GM12878 (cell line): ENCODE data around the gene SLC18A3. TPM values are rescaled to one million over a fixed set of nuclear protein-coding genes. Genes with fewer than 3 reads are reported as not detected.

Source experiments
- ATAC-seq: fragments of 200-7000 bp; cut with Tn5 transposase; 3 replicates; pipeline ENCODE4 v1.9.1; 2020; ENCODE audit warnings: mild to moderate bottlenecking, moderate library complexity
- BruUV-seq: library from RNA; stranded (reverse); fragments of 400-500 nt; replicated peaks from 2 replicates; lab custom pipeline; 2021; lab: Mats Ljungman, UMichigan
- CTCF ChIA-PET: fragments of 300-600 bp; sonication (Branson Sonifier 250); formaldehyde crosslinking; extraction: SDS; loops from one replicate; lab custom pipeline; 2021; ENCODE audit warnings: inconsistent platforms; lab: Yijun Ruan, JAX
- POLR2A ChIA-PET: fragments of 350-600 bp; formaldehyde crosslinking; extraction: SDS; loops from one replicate; lab custom pipeline; 2021; ENCODE audit warnings: inconsistent platforms; lab: Charles Lee
- RAD21 ChIA-PET: fragments of 300-600 bp; sonication (Branson Sonifier 250); formaldehyde crosslinking; loops from one replicate; lab custom pipeline; 2023; ENCODE audit warnings: antibody characterized with exemption; ENCODE audit not compliant: unreplicated experiment; lab: Charles Lee
- SMC1A ChIA-PET: fragments of 300-600 bp; sonication (Branson Sonifier 250); formaldehyde crosslinking; loops from one replicate; lab custom pipeline; 2023; ENCODE audit not compliant: unreplicated experiment, uncharacterized antibody; lab: Charles Lee
- DNase-seq: peaks from one replicate; pipeline ENCODE4 v3.0.0-alpha.2; 2011; ENCODE audit warnings: low read depth, low spot score
- FAIRE-seq: peaks from 3 replicates; lab custom pipeline; 2011; peaks lifted over from hg19 to GRCh38; lab: Jason Lieb, UNC
- H2AFZ ChIP-seq: 2 replicates; pipeline ENCODE4 v1.6.0; 2011; ENCODE audit warnings: low read depth, low read length, control low read depth; ENCODE audit not compliant: control insufficient read depth
- H3K27ac ChIP-seq: 2 replicates; pipeline ENCODE4 v1.5.1; 2011; ENCODE audit warnings: control low read depth; ENCODE audit not compliant: control insufficient read depth, insufficient read depth
- H3K27me3 ChIP-seq, 2 experiments: replicated peaks in 1 of 2; 2 replicates each; pipeline versions ENCODE4 v1.6.0 to v1.6.1; 2011; ENCODE audit warnings: low read length in 1 of 2; ENCODE audit not compliant: control insufficient read depth in 2 of 2, insufficient read depth in 2 of 2
- H3K36me3 ChIP-seq, 2 experiments: 2 replicates each; pipeline ENCODE4 v1.5.1; 2011; ENCODE audit warnings: low read length in 1 of 2; ENCODE audit not compliant: control insufficient read depth in 2 of 2, insufficient read depth in 2 of 2
- H3K4me1 ChIP-seq: 2 replicates; pipeline ENCODE4 v1.6.1; 2011; ENCODE audit warnings: mild to moderate bottlenecking, low read length, moderate library complexity, mixed read lengths; ENCODE audit not compliant: control insufficient read depth, insufficient read depth
- H3K4me2 ChIP-seq: 2 replicates; pipeline ENCODE4 v1.6.0; 2011; ENCODE audit warnings: control low read depth; ENCODE audit not compliant: control insufficient read depth, insufficient read depth
- H3K4me3 ChIP-seq: fragments of 200-600 bp; sonication (generic); 2 replicates; pipeline ENCODE4 v1.5.1; 2016
- H3K79me2 ChIP-seq: 2 replicates; pipeline ENCODE4 v1.6.0; 2011; ENCODE audit warnings: low read length; ENCODE audit not compliant: control insufficient read depth, insufficient read depth
- H3K9ac ChIP-seq: 2 replicates; pipeline ENCODE4 v1.8.0; 2011; ENCODE audit warnings: low read length, control low read depth, mixed read lengths; ENCODE audit not compliant: control insufficient read depth, insufficient read depth
- H3K9me3 ChIP-seq: replicated peaks from 3 replicates; pipeline ENCODE4 v1.5.1; 2011; ENCODE audit warnings: mild to moderate bottlenecking, low read length; ENCODE audit not compliant: control insufficient read depth, insufficient read depth
- H4K20me1 ChIP-seq: 2 replicates; pipeline ENCODE4 v1.6.0; 2011; ENCODE audit not compliant: control insufficient read depth, insufficient read depth
- ATF7 ChIP-seq: fragments of 450-650 bp; IDR thresholded peaks from 2 replicates; pipeline ENCODE4 v1.6.1; 2016; ENCODE audit warnings: low read depth, mild to moderate bottlenecking
- BHLHE40 ChIP-seq, 2 experiments: fragments of 450-650 bp in 1 of 2; IDR thresholded peaks; 2 replicates each; pipeline ENCODE4 v1.6.1; 2011 to 2017; ENCODE audit warnings: low read depth in 2 of 2, borderline replicate concordance in 1 of 2, improper control_type of control experiment in 1 of 2, low read length in 1 of 2, mild to moderate bottlenecking in 1 of 2
- CUX1 ChIP-seq: IDR thresholded peaks from 2 replicates; pipeline ENCODE4 v1.6.1; 2012; ENCODE audit warnings: improper control_type of control experiment, low read depth, low read length; ENCODE audit not compliant: insufficient replicate concordance
- IKZF1 ChIP-seq: fragments of 450-650 bp; conservative IDR thresholded peaks from 2 replicates; pipeline ENCODE4 v1.6.1; 2017; ENCODE audit warnings: antibody characterized with exemption, mild to moderate bottlenecking
- NRF1 ChIP-seq: conservative IDR thresholded peaks from 2 replicates; pipeline ENCODE4 v1.6.1; 2011; ENCODE audit warnings: mild to moderate bottlenecking, low read depth, low read length, improper control_type of control experiment
- PAX8 ChIP-seq: fragments of 450-650 bp; IDR thresholded peaks from 2 replicates; pipeline ENCODE4 v1.6.1; 2017; ENCODE audit warnings: mild to moderate bottlenecking, moderate library complexity
- SMC3 ChIP-seq: IDR thresholded peaks from 2 replicates; pipeline ENCODE4 v1.6.1; 2011; ENCODE audit warnings: low read length, improper control_type of control experiment, borderline replicate concordance
- SREBF2 ChIP-seq: IDR thresholded peaks from 2 replicates; pipeline ENCODE4 v1.6.1; 2012; ENCODE audit warnings: mild to moderate bottlenecking, low read length
- TBL1XR1 ChIP-seq: IDR thresholded peaks from 2 replicates; pipeline ENCODE4 v1.6.1; 2012; ENCODE audit warnings: low read depth, low read length, improper control_type of control experiment
- ZBTB11 ChIP-seq: fragments of 450-650 bp; formaldehyde crosslinking; IDR thresholded peaks from 2 replicates; pipeline ENCODE4 v1.5.0; 2022; ENCODE audit warnings: mild to moderate bottlenecking, missing genetic modification characterization
- ZNF622 ChIP-seq: fragments of 450-650 bp; IDR thresholded peaks from 2 replicates; pipeline ENCODE4 v1.6.1; 2017; ENCODE audit warnings: mild to moderate bottlenecking, inconsistent platforms
- WGBS: methylation state at CpG from one replicate; pipeline ENCODE4 v1.1.6; 2016; ENCODE audit warnings: low lambda C conversion rate; ENCODE audit not compliant: insufficient replicate concordance, insufficient coverage; ENCODE audit errors: missing lambda C conversion rate; 5-methylcytosine and 5-hydroxymethylcytosine counted together
- in situ Hi-C: fragments of 300-500 bp; cut with MboI; formaldehyde crosslinking; loops from 9 replicates; pipeline ENCODE4 v1.14.3; 2018; ENCODE audit warnings: mixed read lengths
- intact Hi-C: fragments of 100-400 bp; cut with micrococcal nuclease; formaldehyde crosslinking; loops from one replicate; pipeline ENCODE4 v1.14.2; 2022; ENCODE audit not compliant: unreplicated experiment
- polyA plus RNA-seq, 11 experiments: library from polyadenylated mRNA; depleted of rRNA in 4 of 11; unstranded in 6 of 11; stranded (reverse) in 5 of 11; fragments of >200 nt; fragmentation: Nextera tagmentation in 4 of 11; fragmentation: Illumina TruSeq in 1 of 11; extraction: Ambion mirVana in 4 of 11; extraction: Trizol in 1 of 11; gene quantifications; 1 replicate in 1 of 11; 2 replicates in 10 of 11; pipeline versions ENCODE4 v1.2.1 to v1.2.3, GENCODE V29; 2011 to 2016; ENCODE audit warnings: inconsistent platforms in 2 of 11, missing spikeins in 2 of 11, low read depth in 1 of 11
- total RNA-seq, 4 experiments: library from RNA; depleted of rRNA in 3 of 4; stranded (reverse); fragments of >200 nt in 3 of 4; fragmentation: Illumina TruSeq in 1 of 4; extraction: Trizol in 1 of 4; gene quantifications; 2 replicates each; pipeline versions ENCODE4 v1.2.1 to v1.2.3, GENCODE V29; 2013 to 2021

Gene SLC18A3
- total and polyA plus RNA-seq, 10 of the 15 experiments (the other 5 are each of a cell fraction or from before 2014, with no cell fraction given): not detected

GRCh38 chr10:49650724-49651034, 40.6 kb downstream of the SLC18A3 start:
- ATAC-seq (no peak), DNase-seq (no peak), FAIRE-seq (no peak)
- H3K27ac ChIP-seq: no peak overlapping the region
- H3K4me2 ChIP-seq: no peak overlapping the region
- CTCF ChIA-PET: no interaction called here
- BruUV-seq: no TSS peak
- in situ Hi-C loops: no loop called here
- 47% methylated on average over 1 of the region's 1 CpG for WGBS
- no peak overlapping the region for H3K4me3 ChIP-seq
- no peak overlapping the region for H3K9ac ChIP-seq
- SMC1A ChIA-PET: interaction anchor here (0.6 kb wide), 1 partner anchor 17 kb away, joined by 3 read pairs; no protein-coding TSS in a partner anchor
- H3K36me3 ChIP-seq: no peaks in the 10 kb centered on the region
- no peaks in the 10 kb centered on the region for H4K20me1 ChIP-seq
- no peaks in the 10 kb centered on the region for H3K4me1 ChIP-seq
- no peaks in the 10 kb centered on the region for H3K27me3 ChIP-seq
- no peak overlapping the region for H2AFZ ChIP-seq
- POLR2A ChIA-PET: no interaction called here
- no peaks in the 10 kb centered on the region for H3K9me3 ChIP-seq
- TF ChIP-seq ZBTB11 (no peak), PAX8 (no peak), IKZF1 (no peak), CUX1 (no peak), NRF1 (no peak), BHLHE40 (IDR thresholded peaks at IDR 0.05; ENCODE audit: borderline replicate concordance in 1 of 2, low read depth in 2 of 2, low read length in 1 of 2) (no peak), TBL1XR1 (no peak), ZNF622 (no peak), SMC3 (no peak), SREBF2 (no peak), ATF7 (no peak)
- TF ChIP-seq, all 136 proteins: peak for 0
- H3K79me2 ChIP-seq: no peaks in the 10 kb centered on the region
- RAD21 ChIA-PET: no interaction called here
- intact Hi-C loops: no loop called here
